K562 (cell line): Measurements from ENCODE around the gene MYOZ1. TPM values are rescaled to one million over a fixed set of nuclear protein-coding genes. Genes with fewer than 3 reads are reported as not detected.
A peak's percentile ranks its signal among the peaks of the same experiment; 100 is the strongest.

ENCODE experiments used
- CREM ChIP-seq: IDR thresholded peaks from 2 replicates; pipeline ENCODE4 v1.6.1; 2014; ENCODE audit warnings: antibody characterized with exemption, low read depth
- EP400 ChIP-seq: fragments of 450-650 bp; IDR thresholded peaks from 2 replicates; pipeline ENCODE4 v1.6.1; 2017; ENCODE audit warnings: antibody characterized with exemption, mild to moderate bottlenecking, moderate library complexity
- FOXA3 ChIP-seq, 2 experiments: fragments of 450-650 bp in 1 of 2; sonication (generic) in 1 of 2; formaldehyde crosslinking; IDR thresholded peaks in 1 of 2; conservative IDR thresholded peaks in 1 of 2; 2 replicates each; pipeline versions ENCODE4 v1.4.0 to v1.8.0; 2020 to 2022; ENCODE audit warnings: mild to moderate bottlenecking in 2 of 2, missing genetic modification reagents in 1 of 2
- NCOA1 ChIP-seq: fragments of 450-650 bp; IDR thresholded peaks from 2 replicates; pipeline ENCODE4 v1.6.1; 2016; ENCODE audit warnings: low read depth
- NFIC ChIP-seq: fragments of 450-650 bp; IDR thresholded peaks from 2 replicates; pipeline ENCODE4 v1.6.1; 2017; ENCODE audit warnings: mild to moderate bottlenecking, inconsistent platforms
- NFRKB ChIP-seq: fragments of 450-650 bp; IDR thresholded peaks from 2 replicates; pipeline ENCODE4 v1.6.1; 2016; ENCODE audit warnings: low read depth
- POLR2AphosphoS5 ChIP-seq: IDR thresholded peaks from 2 replicates; pipeline ENCODE4 v1.6.1; 2011; ENCODE audit warnings: mild to moderate bottlenecking, low read depth, low read length, moderate library complexity; ENCODE audit not compliant: control insufficient read depth, insufficient read depth
- POLR2B ChIP-seq: fragments of 450-650 bp; IDR thresholded peaks from 2 replicates; pipeline ENCODE4 v1.6.1; 2018; ENCODE audit warnings: low read depth; ENCODE audit not compliant: partially characterized antibody
- PRPF4 ChIP-seq: fragments of 200-400 bp; formaldehyde crosslinking; IDR thresholded peaks from one replicate; pipeline ENCODE4 v1.6.1; 2017; ENCODE audit warnings: low read length, low read depth, mild to moderate bottlenecking; ENCODE audit not compliant: insufficient read depth, poor library complexity, severe bottlenecking
- RCOR1 ChIP-seq, 2 experiments: IDR thresholded peaks; 2 replicates each; pipeline ENCODE4 v1.6.1; 2012; ENCODE audit warnings: low read depth in 2 of 2, low read length in 2 of 2, borderline replicate concordance in 1 of 2, improper control_type of control experiment in 1 of 2
- SRSF3 ChIP-seq: fragments of 200-400 bp; formaldehyde crosslinking; IDR thresholded peaks from 2 replicates; pipeline ENCODE4 v1.6.1; 2016; ENCODE audit warnings: mild to moderate bottlenecking, low read length, moderate library complexity; ENCODE audit not compliant: insufficient read depth
- TARDBP ChIP-seq: fragments of 450-650 bp; IDR thresholded peaks from 2 replicates; pipeline ENCODE4 v1.6.1; 2016
- TFAM ChIP-seq: fragments of 250-450 bp; sonication (Bioruptor Pico); conservative IDR thresholded peaks from 2 replicates; pipeline ENCODE4 v1.5.0; 2021; ENCODE audit warnings: mild to moderate bottlenecking, moderate library complexity
- TGIF2 ChIP-seq: sonication (generic); formaldehyde crosslinking; IDR thresholded peaks from 2 replicates; pipeline ENCODE4 v1.8.1; 2022; ENCODE audit warnings: mild to moderate bottlenecking, missing genetic modification reagents, moderate library complexity
- U2AF2 ChIP-seq: fragments of 200-400 bp; formaldehyde crosslinking; optimal IDR thresholded peaks from 2 replicates; pipeline ENCODE3; 2017; ENCODE audit warnings: low read depth, mild to moderate bottlenecking, low read length
- ZFX ChIP-seq: sonication (generic); formaldehyde crosslinking; IDR thresholded peaks from 2 replicates; pipeline ENCODE4 v1.8.0; 2022; ENCODE audit warnings: mild to moderate bottlenecking, missing genetic modification reagents, moderate library complexity
- ZNF239 ChIP-seq: fragments of 250-450 bp; sonication (Bioruptor Pico); IDR thresholded peaks from 2 replicates; pipeline ENCODE4 v1.4.0; 2020; ENCODE audit warnings: mild to moderate bottlenecking
- ZNF354B ChIP-seq: fragments of 250-450 bp; sonication (Bioruptor Pico); IDR thresholded peaks from 2 replicates; pipeline ENCODE4 v1.4.0; 2020
- ZNF57 ChIP-seq: fragments of 450-650 bp; formaldehyde crosslinking; IDR thresholded peaks from 2 replicates; pipeline ENCODE4 v1.4.0; 2020; ENCODE audit warnings: mild to moderate bottlenecking, moderate library complexity
- ZNF699 ChIP-seq: fragments of 250-450 bp; sonication (Bioruptor Pico); IDR thresholded peaks from 2 replicates; pipeline ENCODE4 v1.8.0; 2021; ENCODE audit warnings: mild to moderate bottlenecking, moderate library complexity; ENCODE audit not compliant: insufficient replicate concordance
- ZNF830 ChIP-seq: fragments of 250-450 bp; sonication (Bioruptor Pico); IDR thresholded peaks from 2 replicates; pipeline ENCODE4 v1.5.0; 2021; ENCODE audit warnings: mild to moderate bottlenecking
- polyA plus RNA-seq, 8 experiments: library from polyadenylated mRNA; depleted of rRNA in 4 of 8; stranded (reverse) in 5 of 8; unstranded in 3 of 8; fragments of >200 nt; fragmentation: Nextera tagmentation in 2 of 8; fragmentation: Illumina TruSeq in 1 of 8; extraction: Ambion mirVana in 2 of 8; extraction: Trizol in 1 of 8; gene quantifications; 2 replicates each; pipeline versions ENCODE4 v1.2.1 to v1.2.3, GENCODE V29; 2011 to 2014; ENCODE audit warnings: inconsistent platforms in 1 of 8, missing spikeins in 1 of 8
- total RNA-seq, 7 experiments: library from RNA; depleted of rRNA in 6 of 7; stranded (reverse); fragments of >200 nt in 6 of 7; fragmentation: Illumina TruSeq in 2 of 7; extraction: Trizol in 2 of 7; gene quantifications; 2 replicates each; pipeline versions ENCODE4 v1.2.1 to v1.2.3, GENCODE V29; 2011 to 2021; ENCODE audit warnings: low replicate concordance in 1 of 7
- TF ChIP-seq, protein P1 (sequence below): sonication (generic); formaldehyde crosslinking; IDR thresholded peaks from 2 replicates; pipeline ENCODE4 v1.9.0; 2022; ENCODE audit warnings: mild to moderate bottlenecking, missing genetic modification reagents
- TF ChIP-seq, protein P2 (sequence below): fragments of 200-800 bp; sonication (Bioruptor generic); IDR thresholded peaks from 2 replicates; pipeline ENCODE4 v1.6.1; 2016; ENCODE audit warnings: missing genetic modification characterization, missing compliant biosample characterization

MYOZ1 gene
- total and polyA plus RNA-seq, 9 of the 15 experiments (the other 6 are each of a cell fraction or from before 2014, with no cell fraction given): 0.03 to 0.18 (median 0.07) TPM; not detected in 5

DNA sequence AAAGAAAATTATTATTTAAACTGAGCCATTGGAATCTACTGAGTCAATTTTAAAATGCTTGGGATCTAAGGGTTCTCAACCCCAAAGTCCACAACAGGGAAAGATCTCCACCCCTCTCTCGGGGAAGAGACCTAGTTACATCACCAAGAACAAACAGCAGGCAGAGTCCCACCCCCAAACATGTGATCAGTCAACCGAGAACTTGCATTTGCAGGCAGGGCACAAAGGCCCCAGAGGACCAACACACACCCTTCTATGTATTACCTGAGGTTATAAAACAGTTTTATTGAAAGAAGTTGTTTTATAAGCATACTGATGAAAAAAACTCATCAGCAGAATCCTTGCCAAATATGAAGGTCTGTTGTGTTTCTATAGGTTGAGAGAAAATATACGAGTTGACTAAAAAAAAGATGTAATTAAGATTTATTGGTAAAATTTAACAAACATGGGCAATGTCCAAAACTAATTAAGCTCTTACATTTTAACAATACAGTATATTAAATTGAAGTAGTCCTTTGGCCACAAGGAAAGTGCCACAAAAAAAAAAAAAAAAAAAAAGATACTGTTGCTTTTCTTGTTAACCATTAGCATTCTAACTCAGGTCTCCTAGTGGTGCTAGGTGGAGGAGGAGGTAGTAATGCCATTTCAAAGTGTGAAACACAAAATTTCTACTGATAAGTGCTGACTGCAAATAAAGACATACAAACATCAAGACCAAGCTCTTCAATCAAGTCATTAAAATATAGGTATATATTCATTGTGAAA, 49.2 kb downstream of the MYOZ1 start (continued):
- TF ChIP-seq TARDBP (peak; percentile 47; the same call in 1 of the 2 replicates), ZNF57 (CRISPR knock-in tag) (no peak), RCOR1 (IDR thresholded peaks at IDR 0.05; ENCODE audit: borderline replicate concordance in 1 of 2, low read depth in 2 of 2, low read length in 2 of 2) (peak in 1 of 2 experiments; percentile 77; a peak in 1 of 4 replicates), CREM (peak; percentile 22; the same call in 1 of the 2 replicates), POLR2B (no peak), ZFX (peak; percentile 37; the same call in 1 of the 2 replicates), ZNF239 (CRISPR knock-in tag) (no peak), NCOA1 (no peak), SRSF3 (no peak), ZNF830 (CRISPR knock-in tag) (no peak), POLR2AphosphoS5 (no peak), ZNF699 (no peak), NFRKB (0 out of 2 replicates have a peak, but pooled peaks have one; percentile 28), TFAM (CRISPR knock-in tag) (no peak), PRPF4 (no peak), ZNF354B (CRISPR knock-in tag) (no peak), NFIC (no peak), FOXA3 (CRISPR knock-in tag; conservative IDR thresholded peaks at IDR 0.05 in 1 of 2, IDR thresholded peaks at IDR 0.05 in 1 of 2) (peak in 1 of 2 experiments; percentile 83; a peak in 2 of 4 replicates), EP400 (peak; percentile 32; the same call in 1 of the 2 replicates), TGIF2 (CRISPR knock-in tag) (no peak), U2AF2 (no peak)
- TF ChIP-seq, protein P1, sequence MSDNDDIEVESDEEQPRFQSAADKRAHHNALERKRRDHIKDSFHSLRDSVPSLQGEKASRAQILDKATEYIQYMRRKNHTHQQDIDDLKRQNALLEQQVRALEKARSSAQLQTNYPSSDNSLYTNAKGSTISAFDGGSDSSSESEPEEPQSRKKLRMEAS (CRISPR knock-in tag): no peak
- TF ChIP-seq, protein P2, sequence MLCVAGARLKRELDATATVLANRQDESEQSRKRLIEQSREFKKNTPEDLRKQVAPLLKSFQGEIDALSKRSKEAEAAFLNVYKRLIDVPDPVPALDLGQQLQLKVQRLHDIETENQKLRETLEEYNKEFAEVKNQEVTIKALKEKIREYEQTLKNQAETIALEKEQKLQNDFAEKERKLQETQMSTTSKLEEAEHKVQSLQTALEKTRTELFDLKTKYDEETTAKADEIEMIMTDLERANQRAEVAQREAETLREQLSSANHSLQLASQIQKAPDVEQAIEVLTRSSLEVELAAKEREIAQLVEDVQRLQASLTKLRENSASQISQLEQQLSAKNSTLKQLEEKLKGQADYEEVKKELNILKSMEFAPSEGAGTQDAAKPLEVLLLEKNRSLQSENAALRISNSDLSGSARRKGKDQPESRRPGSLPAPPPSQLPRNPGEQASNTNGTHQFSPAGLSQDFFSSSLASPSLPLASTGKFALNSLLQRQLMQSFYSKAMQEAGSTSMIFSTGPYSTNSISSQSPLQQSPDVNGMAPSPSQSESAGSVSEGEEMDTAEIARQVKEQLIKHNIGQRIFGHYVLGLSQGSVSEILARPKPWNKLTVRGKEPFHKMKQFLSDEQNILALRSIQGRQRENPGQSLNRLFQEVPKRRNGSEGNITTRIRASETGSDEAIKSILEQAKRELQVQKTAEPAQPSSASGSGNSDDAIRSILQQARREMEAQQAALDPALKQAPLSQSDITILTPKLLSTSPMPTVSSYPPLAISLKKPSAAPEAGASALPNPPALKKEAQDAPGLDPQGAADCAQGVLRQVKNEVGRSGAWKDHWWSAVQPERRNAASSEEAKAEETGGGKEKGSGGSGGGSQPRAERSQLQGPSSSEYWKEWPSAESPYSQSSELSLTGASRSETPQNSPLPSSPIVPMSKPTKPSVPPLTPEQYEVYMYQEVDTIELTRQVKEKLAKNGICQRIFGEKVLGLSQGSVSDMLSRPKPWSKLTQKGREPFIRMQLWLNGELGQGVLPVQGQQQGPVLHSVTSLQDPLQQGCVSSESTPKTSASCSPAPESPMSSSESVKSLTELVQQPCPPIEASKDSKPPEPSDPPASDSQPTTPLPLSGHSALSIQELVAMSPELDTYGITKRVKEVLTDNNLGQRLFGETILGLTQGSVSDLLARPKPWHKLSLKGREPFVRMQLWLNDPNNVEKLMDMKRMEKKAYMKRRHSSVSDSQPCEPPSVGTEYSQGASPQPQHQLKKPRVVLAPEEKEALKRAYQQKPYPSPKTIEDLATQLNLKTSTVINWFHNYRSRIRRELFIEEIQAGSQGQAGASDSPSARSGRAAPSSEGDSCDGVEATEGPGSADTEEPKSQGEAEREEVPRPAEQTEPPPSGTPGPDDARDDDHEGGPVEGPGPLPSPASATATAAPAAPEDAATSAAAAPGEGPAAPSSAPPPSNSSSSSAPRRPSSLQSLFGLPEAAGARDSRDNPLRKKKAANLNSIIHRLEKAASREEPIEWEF (CRISPR knock-in tag): no peak
